Measurements from ENCODE around the gene S1PR2.

S1PR2 gene, protein sequence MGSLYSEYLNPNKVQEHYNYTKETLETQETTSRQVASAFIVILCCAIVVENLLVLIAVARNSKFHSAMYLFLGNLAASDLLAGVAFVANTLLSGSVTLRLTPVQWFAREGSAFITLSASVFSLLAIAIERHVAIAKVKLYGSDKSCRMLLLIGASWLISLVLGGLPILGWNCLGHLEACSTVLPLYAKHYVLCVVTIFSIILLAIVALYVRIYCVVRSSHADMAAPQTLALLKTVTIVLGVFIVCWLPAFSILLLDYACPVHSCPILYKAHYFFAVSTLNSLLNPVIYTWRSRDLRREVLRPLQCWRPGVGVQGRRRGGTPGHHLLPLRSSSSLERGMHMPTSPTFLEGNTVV

DNA sequence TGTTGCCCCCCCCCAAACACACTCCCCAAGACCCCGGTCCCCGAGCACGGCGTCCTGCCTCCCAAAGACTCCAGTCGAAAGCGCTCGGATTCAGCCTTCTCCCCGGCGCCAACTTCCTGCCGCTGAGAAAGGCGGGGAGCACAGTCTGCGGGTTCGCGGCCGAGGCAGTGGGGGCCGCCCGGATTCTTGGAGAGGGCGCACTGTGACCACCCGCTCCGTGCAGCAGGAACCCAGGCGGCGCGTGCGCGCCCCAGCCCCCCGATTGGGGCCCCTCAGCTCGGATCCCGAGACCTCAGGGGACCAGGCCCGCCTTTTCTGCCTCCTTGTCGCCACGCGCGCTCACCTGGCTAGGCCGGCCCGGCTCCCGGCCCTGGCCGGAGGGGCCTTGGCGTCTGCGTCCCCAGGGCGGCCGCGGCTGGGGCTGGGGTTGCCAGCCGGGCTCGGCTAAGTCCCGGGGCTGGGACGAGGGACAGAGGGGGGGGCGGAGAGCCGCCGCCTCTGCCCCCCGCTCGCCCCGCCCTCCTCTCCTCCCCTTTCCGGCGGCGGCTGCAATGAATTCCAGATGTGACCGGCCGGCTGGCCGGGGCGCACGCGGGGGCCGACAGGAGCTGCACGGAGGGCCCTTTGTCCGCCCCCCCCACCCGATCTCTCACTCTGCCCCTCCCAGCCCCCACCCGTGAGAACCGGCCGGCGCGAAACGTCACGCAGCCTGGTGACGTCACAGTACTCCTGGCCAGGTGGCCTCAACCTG lies at the start of gene S1PR2:
Gene S1PR2, minus strand, starts transcription at position 471 of the 751 bp plus-strand sequence. CDS start 6,426 bp downstream, outside the sequence.
- peak; percentile 57 for DNase-seq

DNA sequence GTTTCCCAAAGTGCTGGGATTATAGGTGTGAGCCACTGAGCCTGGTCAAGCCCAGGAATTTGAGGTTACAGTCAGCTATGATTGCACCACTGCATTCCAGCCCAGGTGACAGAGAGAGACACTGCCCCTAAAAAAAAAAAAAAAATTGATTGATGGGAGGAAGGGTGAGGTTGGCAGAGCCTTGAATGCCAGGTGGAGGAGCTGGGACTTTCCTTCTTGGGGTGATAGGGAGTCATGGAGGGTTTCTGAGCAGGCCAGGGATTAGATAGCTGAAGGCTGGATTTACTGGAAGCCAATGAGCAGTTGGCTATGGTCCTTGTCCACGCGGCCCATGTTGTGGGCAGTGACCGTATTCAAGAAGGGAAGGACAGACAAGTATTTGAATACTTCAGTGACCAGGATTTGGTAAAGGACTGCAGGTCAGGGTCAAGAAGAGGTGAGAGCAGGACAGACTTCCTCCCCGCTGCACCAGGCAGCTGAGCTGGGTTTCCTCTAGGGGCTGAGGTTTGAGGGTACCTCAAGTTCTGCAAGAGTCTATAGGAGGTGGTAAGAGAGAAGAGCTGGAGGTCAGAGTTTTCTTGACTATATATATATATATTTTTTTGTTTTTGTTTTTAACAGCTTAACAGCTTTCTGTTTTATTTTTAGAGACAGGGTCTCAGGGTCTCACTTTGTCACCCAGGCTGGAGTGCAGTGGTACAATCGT lies 48.8 kb upstream of the S1PR2 start:
- DNase-seq: no peak

DNA sequence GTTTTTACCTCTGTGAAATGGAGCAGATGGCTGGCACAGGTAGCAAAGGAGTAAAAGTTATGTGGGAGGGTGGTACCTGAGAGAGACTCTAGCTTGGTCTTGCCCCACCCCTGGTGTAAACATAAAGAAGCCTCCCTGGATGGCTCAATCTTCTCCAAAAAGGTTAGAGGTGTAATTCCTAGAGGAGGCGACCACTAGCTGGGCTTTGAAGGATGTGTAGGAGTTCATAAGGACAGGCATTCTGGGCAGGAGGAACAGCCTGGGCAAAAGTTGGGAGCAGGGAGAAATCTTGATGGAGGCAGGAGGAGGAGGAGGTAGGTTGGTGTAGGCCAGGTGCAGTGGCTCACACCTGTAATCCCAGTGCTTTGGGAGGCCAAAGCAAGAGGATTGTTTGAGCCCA lies 47.8 kb upstream of the S1PR2 start:
- DNase-seq: no peak

DNA sequence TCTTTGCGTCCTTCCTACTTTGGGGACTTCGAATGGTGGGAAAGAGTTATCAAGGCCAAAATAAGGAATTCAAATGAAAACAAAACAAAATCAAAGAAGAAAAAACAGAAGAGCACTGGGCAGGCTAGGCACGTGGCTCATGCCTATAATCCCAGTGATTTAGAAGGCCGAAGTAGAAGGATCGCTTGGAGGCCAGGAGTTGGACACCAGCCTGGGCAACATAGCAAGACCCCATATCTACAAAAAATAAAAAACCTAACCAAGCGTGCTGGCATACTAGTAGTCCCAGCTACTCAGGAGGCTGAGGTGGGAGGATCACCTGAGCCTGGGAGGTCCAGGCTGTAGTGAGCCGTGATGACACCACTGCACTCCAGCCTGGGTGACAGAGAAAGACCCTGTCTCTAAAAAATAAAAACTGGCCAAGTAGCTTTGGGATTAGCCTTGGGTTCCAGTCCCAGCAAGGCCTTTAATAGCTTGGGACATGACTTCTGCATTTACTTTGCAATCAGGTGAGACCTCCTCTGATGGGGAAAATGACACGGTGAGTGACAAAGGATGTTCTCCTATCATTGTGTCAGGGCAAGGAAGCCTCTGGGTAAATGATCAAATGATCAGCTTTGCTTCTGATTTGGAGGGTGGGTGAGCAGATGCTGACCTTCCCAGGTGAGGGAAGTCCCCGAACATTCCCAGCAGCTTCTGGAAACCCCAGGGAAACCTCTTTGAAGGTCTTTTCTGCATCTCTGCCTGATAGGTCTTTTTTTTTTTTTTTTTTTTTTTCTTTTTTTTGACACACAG lies 46.9 kb upstream of the S1PR2 start:
- DNase-seq: no peak

DNA sequence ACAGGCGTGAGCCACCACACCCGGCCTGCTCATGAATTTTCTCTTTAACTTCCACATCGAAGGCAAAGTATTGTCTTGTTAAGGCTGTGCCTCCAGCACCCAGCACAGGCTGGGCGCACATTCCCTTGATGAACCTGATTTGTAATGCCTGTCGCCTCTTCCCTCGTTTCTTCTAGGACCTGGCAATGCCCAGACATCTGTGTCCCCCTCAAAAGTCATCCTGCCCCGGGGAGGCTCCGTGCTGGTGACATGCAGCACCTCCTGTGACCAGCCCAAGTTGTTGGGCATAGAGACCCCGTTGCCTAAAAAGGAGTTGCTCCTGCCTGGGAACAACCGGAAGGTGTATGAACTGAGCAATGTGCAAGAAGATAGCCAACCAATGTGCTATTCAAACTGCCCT lies 43.5 kb upstream of the S1PR2 start:
- DNase-seq: no peak

DNA sequence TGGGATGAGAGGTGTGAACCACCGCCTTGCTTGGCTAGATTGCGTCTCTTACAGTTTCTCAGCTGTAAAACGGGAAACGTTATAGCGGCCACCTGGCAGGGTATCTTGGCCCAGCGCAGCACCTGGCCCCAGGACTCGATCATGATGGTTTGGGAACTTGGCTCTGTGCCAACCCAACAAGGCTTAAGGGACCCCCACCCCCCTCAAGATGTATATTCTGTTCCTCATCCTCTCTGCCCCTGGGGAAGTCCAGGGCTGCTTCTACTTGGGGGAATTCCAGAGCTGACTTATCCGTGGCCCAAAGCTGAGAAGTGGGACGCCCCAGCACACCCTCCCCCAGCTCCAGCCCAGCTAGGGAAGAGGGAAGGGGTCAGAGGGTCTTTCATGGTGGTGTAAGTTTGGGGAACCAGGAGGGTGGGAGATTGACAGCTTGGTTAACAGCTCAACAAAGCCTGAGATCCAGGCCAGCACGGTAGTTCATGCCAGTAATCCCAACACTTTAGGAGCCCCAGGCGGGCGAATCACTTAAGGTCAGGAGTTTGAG lies 40.5 kb upstream of the S1PR2 start:
- no peak for DNase-seq

DNA sequence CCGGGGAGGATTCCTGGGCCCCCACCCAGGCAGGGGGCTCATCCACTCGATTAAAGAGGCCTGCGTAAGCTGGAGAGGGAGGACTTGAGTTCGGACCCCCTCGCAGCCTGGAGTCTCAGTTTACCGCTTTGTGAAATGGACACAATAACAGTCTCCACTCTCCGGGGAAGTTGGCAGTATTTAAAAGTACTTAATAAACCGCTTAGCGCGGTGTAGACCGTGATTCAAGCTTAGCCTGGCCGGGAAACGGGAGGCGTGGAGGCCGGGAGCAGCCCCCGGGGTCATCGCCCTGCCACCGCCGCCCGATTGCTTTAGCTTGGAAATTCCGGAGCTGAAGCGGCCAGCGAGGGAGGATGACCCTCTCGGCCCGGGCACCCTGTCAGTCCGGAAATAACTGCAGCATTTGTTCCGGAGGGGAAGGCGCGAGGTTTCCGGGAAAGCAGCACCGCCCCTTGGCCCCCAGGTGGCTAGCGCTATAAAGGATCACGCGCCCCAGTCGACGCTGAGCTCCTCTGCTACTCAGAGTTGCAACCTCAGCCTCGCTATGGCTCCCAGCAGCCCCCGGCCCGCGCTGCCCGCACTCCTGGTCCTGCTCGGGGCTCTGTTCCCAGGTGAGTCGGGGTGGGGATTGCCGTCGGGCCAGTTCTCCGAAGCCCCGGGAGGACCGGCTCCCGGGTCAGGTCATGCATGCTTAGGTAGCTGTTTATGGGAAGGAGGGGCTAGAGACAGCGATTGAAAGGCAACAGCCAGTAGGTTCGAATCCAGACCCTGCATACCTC lies 39.7 kb upstream of the S1PR2 start, which contains the start of gene ICAM1:
Gene ICAM1, plus strand, starts transcription at position 505 of the 779 bp plus-strand sequence. Its CDS starts 40 bp downstream, at position 545.
- DNase-seq: peak; percentile 54

DNA sequence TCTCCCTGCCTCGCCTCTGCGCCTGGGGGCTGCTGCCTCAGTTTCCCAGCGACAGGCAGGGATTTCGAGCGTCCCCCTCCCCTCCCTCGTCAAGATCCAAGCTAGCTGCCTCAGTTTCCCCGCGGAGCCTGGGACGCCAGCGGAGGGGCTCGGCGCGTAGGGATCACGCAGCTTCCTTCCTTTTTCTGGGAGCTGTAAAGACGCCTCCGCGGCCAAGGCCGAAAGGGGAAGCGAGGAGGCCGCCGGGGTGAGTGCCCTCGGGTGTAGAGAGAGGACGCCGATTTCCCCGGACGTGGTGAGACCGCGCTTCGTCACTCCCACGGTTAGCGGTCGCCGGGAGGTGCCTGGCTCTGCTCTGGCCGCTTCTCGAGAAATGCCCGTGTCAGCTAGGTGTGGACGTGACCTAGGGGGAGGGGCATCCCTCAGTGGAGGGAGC lies 39.1 kb upstream of the S1PR2 start:
- DNase-seq: peak; percentile 48

DNA sequence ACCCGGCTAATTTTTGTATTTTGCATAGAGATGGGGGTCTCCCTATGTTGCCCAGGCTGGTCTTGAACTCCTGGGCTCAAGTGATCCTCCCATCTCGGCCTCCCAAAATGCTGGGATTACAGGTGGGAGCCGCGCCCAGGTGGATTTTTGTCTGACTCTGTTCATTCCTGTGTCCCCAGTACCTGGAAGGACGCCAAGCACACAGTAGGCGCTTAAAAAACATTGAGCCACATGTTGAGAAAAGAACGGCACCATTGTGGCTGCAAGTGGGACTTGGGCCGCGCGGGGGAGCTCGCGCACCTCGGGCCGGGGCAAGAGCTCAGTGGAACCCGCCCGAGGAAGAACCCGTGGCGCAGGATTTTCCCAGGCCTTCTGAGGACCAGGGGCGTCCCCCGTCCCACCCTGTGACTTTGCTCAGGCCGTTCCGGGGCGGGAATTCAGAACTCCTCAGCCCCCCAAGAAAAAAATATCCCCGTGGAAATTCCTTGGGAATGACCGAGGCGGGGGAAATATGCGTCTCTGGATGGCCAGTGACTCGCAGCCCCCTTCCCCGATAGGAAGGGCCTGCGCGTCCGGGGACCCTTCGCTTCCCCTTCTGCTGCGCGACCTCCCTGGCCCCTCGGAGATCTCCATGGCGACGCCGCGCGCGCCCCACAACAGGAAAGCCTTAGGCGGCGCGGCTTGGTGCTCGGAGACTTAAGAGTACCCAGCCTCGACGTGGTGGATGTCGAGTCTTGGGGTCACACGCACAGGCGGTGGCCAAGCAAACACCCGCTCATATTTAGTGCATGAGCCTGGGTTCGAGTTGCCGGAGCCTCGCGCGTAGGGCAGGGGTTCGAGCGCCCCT lies 38.4 kb upstream of the S1PR2 start:
- peak; percentile 82 for DNase-seq

DNA sequence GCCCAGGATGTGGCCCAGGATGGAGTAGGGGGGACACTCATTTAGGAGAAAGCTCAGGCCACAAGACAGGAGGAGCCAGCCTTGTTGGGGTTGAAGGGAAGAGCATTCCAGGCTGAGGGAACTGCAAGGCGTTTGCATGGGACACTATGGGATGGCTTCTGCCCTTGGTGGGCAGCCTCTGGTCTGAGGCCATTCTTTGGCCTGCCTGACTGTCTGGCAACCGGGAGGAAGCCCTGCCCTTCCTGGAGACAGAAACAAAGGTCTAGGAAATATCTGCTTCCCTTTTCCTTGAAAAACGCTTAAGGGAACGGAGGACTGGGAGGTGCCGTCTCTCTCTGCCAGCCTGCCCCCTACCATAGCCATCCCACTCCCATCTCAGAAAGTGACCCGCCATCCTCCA lies 36.9 kb upstream of the S1PR2 start:
- no peak for DNase-seq

DNA sequence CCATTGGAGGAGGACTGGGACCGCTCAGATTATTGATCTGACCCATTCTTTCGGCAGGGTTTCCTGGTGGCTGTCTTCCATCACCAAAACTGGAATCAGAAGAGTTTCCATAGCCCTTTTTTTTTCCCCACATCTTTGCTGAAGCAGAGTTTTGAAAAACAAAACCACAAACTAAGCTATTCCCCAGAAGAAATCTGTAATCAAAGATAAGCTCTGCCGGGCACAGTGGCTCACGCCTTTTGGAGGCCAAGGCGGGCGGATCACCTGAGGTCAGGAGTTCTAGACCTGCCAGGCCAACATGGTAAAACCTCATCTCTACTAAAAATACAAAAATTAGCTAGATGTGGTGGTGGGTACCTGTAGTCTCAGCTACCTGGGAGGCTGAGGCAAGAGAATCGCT lies 35.6 kb upstream of the S1PR2 start:
- DNase-seq: peak; percentile 44

DNA sequence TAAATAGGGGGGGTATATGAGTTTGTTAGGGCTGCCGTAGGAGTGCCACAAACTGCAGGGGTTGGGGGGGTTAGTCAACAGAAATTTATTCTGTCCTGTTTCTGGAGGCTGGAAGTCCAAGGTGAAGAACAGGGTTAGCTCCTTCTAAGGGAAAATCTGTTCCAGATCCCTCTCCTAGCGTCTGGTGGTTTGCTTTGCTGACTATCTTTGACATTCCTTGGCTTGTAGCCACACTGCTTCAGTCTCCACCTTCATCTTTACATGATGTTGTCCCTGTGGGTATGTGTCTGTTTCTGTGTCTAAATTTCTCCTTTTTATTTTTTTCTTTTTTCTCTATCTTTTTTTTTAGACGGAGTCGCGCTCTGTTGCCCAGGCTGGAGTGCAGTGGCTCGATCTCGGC lies 31.6 kb upstream of the S1PR2 start:
- no peak for DNase-seq

DNA sequence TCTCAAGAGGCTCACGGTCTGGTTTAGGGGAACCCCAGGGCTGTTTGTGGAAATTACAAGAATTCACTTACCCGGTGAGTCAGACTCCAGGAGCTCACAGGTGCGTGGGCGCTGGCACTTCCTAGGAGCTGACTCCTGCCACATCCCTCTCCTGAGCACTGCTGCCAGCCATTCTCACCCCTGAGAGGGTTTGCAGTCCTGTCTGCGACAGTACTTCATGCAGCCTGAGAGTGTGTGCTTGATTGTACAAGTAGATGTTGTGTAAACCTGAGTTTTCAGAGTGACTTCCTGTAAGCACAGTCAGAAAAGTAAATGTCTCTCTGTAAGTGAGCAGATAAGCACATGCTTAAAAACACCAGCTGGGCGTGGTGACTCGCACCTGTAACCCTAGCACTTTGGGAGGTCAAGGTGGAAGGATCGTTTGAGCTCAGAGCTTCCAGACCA lies 29.0 kb upstream of the S1PR2 start:
- DNase-seq: peak; percentile 27

DNA sequence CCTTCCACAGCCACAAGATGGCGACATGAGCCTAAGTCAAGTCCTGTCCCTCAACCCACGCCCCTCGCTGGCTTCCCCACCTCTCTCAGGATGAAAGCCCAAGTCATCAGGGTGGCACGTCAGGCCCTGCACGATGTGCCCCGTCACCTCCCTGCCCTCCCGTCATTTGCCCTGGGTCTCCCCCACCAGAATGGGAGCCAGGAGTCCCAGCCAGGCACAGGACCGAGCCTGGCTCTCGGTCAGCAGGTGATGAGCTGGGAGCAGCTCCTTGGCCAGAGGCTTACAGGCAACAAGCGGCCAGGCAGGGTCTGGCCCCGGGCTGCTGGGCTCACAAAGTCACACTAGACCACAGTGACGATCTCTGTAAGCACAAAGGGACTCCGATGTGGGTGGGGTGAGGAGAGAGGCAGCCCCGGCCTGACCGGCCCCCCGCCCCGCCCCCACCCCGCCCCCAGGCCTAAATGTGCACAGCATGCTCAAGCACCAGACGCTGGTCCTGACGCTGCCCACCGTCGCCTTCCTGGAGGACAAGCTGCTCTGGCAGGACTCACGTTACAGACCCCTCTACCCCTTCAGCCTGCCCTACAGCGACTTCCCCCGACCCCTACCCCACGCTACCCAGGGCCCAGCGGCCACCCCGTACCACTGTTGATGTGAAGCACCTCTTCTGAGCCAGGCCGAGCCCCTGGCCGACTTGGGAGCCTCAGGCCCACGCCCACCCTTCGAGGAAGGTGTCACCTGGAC lies 28.2 kb upstream of the S1PR2 start:
- DNase-seq: peak; percentile 92

DNA sequence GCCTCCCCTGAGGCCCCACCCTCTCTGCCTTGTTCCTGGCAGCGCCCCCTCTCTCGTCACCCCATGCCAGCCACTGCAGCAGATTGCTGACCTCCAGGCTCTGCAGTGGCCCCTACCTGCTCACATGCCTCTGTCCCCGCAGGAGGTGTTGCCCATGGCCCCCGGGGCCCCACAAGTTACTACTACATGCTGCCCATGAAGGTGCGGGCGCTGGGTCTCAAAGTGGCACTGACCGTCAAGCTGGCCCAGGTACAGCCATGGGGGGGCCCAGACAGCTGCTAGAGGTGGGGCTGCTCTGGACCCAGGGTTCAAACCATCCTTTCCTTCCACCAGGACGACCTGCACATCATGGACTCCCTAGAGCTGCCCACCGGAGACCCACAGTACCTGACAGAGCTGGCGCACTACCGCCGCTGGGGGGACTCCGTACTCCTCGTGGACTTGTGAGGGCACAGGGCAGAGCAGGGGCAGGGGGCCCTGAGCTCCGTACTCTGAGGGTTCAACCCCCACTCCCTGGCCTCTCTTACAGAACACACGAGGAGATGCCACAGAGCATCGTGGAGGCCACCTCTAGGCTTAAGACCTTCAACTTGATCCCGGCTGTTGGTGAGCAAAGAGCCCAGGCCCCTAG lies 27.1 kb upstream of the S1PR2 start:
- DNase-seq: no peak

DNA sequence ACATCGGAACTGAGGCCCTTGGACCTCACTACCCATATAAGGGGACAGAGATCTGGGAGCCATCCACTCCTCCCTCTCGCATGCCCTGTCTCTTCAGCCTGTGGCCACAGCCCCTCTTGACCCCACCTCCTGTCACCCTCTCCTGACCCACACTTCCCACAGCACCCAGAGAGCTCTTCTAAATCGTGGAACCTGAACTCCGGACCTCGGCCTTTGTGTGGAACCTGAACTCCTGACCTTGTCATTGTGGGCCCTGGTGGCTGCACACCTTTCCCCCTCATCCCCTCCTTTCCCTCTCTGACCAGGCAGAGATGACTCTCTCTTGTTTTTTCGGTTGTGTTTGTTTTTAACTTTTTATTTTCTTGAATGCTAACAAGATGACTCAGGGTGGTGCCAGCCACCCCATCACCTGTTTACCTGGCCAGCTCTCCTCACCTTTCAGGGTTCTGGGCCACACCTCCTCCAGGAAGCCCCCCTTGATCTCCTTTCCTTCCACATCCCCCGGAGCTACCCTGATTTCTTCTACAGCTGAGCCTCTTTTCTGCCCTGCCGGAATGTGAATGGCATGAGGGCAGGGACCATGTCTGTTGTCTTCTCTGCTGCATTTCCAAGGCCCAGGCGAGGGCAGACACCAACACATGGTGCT lies 26.0 kb upstream of the S1PR2 start:
- no peak for DNase-seq

DNA sequence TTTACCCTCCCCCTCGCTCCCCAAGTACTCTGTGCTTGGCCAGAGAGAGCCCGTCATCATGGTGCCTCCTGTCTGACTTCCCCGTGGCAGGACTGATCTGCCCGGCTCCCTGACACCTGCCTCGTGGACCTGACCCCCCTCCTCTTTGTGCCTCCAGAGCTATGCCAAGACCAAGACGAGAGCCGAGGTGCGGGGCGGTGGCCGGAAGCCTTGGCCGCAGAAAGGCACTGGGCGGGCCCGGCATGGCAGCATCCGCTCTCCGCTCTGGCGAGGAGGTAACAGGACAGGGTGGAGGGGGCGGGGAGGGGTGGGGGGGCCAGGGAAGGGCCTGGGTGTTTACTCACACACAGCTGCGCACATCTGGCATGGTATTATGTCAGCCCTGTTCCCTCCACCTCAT lies 25.4 kb upstream of the S1PR2 start:
- DNase-seq: no peak

DNA sequence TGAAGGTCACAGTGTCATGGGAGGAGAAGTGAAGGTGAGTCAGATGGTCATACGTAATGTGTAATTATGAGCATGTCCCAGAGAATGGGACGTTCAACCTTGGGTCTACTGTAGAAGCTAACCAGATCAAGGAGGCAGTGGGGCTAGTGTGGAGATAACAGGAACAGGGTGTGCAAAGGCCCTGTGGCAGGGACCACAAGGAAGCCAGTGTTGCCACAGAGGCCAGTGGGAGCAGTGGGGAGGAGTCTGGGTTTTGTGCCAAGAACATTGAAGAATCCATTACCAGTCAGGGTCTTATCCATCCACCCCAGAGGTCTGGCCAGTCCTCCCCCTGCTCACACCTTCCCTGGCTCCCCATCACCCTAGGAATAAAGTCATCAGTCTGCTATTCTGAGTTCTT lies 24.2 kb upstream of the S1PR2 start:
- DNase-seq: no peak

DNA sequence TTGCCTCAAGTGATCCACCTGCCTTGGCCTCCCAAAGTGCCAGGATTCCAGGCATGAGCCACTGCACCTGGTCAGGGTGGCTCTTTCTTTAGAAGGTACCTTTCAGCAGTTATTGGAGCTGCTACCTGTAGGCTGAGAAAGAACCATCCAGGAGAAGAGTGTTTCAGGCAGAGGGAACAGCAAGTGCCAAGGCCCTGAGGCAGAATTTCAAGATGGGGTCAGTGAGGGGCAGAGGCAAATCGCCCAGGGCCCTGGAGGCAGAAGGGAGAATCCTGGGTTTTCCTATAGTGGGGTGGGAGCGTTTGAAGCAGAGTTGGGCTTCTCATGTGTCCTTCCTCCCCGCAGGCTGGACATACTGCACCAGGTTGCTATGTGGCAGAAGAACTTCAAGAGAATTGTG lies 23.1 kb upstream of the S1PR2 start:
- DNase-seq: no peak
